HG03575 (cell line): Measurements from ENCODE around the gene DCLRE1C.
A peak's percentile ranks its signal among the peaks of the same experiment; 100 is the strongest.
"Not testable (repeated sequence)": the region's sequence is repeated elsewhere in the genome, so short reads cannot be mapped to it uniquely, and the experiment has no call there.

Experiments used
- ATAC-seq: cut with Tn5 transposase; IDR thresholded peaks from one replicate; pipeline ENCODE4 v1.9.1; 2021; ENCODE audit not compliant: unreplicated experiment, insufficient number of reproducible peaks, low FRiP score; ENCODE audit errors: extremely low read depth

The DCLRE1C gene

GRCh38 chr10:14949291-14949690, 4.6 kb downstream of the DCLRE1C start:
- no peak for ATAC-seq

DNA sequence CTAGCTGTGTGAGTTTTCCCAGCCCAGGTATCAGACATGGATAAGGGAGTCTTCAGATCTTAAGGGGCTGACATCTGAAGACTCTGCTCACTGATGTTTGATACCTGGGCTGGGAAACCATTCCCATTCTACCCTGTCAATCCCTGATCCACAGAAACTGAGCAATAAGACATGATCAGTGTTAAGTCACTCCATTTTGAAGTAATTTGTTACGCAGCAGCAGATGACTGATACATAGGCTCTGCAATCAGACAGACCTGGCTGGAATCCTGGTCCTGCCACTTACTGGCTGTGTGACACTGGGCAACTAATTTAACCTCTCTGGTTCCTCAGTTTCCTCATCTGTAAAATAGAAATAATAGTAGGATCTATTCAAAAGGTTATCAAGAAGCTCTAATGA, 6.6 kb downstream of the DCLRE1C start:
- ATAC-seq: no peak

- no peak for ATAC-seq
These were observed 8.8 kb downstream of the DCLRE1C start for GRCh38 chr10:14945108-14945507.

DNA sequence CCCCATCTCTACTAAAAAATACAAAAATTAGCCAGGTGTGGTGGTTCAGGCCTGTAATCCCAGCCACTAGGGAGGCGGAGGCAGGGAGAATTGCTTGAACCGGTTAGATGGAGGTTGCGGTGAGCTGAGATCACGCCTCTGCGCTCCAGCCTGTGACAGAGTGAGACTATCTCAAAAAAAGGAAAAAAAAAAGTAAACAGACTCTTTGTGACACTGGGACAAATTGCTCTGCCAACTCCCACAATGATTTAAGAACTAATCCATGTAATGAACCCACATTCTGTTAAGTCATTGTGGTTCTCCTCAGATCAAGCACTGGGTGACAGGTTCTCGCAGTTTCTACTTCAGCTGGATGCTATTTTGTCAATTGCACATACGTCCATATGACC, 11.0 kb downstream of the DCLRE1C start:
- not testable (repeated sequence) for ATAC-seq

DNA sequence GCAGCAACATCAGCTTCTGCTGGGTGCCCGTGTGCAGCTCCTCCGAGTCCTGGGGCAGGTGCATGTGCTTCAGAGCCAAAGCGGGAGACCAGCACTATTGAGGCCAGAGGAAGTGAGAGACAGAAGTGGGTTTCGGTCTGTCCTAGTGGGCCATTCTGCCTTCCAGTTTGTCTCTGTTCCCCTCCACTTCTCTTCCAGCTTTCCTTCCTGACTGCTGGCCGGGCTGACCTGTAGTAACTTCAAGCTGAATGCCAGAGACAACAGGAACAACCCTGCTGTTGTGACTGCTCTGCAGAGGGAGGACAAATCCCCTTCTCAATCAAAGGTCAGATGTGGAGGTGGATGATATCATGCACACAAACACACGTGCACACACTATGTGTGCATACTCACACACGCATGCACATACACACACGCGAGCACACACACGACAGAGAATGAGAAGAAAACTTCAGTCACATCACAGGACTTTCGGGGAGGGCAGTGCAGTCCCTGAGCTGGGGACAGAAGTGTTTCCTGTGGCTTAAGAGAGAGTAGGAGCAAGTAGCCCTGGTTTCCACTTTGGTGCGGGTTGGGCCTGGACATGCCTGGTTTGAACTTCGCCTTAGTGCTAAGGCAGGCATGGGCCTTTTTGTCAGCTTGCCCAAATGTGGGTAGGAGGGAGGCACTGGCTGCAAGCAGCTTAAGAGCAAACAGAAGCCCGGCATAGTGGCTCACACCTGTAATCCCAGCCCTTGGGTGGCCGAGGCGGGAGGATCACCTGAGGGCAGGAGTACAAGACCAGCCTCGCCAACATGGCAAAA, 11.5 kb downstream of the DCLRE1C start:
- not testable (repeated sequence) for ATAC-seq

DNA sequence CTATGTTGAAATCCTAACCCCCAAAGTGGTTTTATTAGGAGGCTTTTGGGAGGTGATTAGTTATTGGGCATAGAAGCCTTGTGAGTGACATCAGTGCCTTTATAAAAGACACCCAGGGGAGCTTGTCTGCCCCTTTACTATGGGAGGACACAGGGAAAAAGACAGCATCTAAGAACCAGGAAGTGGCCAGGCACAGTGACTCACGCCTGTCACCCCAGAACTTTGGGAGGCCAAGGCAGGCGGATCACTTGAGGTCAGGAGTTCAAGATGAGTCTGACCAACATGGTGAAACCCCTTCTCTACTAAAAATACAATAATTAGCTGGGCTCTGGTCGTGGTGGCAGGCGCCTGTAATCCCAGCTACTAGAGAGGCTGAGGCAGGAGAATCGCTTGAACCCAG, 14.9 kb downstream of the DCLRE1C start:
- ATAC-seq: not testable (repeated sequence)

GRCh38 chr10:14936584-14936983, 17.3 kb downstream of the DCLRE1C start:
- no peak for ATAC-seq

GRCh38 chr10:14930610-14931009, 23.3 kb downstream of the DCLRE1C start:
- no peak for ATAC-seq

- peak; percentile 92 for ATAC-seq
These were observed 27.0 kb downstream of the DCLRE1C start for GRCh38 chr10:14926722-14927416.

DNA sequence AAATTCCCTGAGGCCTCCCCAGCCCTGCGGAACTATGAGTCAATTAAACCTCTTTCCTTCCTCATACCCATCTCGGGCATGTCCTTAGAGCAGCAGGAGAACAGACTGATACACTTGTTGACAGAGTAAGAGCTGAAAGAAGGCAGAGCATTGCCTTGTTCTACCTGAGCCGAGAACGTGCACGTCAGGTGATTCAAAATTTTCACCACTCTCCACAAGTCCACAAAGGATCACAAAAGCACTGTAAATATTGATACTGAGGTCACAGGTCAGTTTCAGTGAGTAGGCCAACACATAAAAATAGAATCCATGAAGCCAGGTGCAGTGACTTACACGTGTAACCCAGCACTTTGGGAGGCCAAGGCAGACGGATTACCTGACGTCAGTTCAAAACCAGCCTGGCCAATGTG, 27.8 kb downstream of the DCLRE1C start:
- no peak for ATAC-seq

DNA sequence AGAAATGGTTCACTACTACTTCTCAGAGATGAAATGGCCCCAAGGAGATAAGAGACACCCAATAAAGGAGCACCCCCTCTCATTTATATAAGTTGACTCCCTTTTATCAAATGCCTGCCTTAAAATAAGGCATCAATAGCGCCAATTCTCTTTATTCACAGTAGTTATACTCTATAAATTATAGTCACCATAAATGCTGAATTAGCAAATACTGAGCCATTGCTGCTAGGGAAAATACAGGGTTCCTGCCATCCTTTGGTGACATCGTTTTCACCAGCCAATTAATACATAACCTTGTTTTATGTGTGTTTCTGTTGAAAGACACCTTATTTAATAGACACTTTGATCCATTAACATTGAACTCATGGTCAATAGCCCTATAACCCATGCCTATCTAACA, 28.6 kb downstream of the DCLRE1C start:
- no peak for ATAC-seq

DNA sequence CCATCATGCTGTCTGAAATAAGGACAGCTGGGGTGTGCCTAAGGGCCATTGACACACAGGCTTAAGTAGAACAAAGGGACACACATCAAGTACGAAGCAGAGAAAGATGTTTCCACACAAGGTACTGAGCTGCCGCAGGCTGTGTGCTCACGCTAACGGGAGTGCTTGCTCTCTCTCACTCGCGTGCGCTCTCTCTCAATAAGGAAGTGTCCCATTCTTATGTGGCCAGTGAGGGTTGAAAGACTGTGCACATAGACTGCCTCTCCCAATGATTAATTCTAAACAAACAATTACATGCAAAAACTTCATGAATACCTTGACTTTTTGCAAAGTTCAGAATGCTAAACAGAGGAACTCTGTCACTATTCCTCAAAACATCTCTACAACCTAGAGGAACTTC, 29.9 kb downstream of the DCLRE1C start:
- ATAC-seq: no peak

DNA sequence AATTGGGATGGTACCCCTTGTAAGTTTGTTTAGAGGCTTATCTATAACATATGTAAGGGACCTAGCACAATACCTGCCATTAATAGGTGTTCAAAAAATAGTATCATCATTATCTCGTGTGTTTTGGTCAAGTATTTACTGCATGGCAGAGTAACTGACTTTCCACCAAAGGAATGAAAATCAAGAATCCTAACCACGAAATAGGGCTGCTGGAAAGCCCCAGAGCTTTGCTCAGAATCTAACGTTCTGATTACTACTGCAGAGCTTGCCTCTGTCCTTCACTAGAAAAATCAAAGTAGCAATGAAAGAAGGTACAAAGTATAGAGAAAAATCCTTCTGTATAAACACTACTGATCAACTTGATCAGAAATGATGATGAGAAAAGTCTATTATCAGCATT, 34.9 kb downstream of the DCLRE1C start:
- ATAC-seq: no peak

DNA sequence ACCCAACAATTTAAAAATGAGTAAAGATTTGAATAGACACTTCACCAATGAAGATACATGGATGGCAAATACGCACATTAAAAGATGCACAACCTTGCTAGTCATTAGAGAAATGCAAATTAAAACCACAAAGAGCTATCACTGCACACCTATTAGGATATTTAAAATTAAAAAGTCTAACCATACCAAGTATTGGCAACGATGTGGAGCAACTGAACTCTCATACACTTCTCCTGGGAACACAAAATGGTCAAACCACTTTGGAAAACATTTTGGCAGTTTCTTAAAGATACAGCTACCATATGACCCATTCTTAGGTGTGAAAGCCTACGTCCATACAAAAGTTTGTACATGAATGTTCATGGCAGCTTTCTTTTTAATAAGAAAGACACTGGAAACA, 36.1 kb downstream of the DCLRE1C start:
- ATAC-seq: no peak

DNA sequence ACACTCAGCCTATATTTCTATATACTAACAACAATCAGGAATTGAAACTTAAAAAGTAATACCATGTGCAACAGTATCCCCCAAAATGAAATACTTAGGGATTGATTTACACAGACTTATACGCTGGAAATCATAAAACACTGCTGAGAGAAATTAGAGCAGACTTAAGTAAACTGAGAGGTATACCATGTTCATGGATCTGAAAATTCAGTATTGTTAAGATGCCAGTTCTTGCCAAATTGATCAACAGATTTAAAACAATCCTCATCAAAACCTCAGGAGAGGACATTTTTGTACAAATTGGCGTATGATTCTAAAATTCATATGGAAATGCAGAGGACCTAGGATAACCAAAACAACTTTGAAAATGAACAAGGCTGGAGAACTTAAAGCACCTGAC, 37.3 kb downstream of the DCLRE1C start:
- no peak for ATAC-seq

- no peak for ATAC-seq
These were observed 42.1 kb downstream of the DCLRE1C start for GRCh38 chr10:14911801-14912200.

DNA sequence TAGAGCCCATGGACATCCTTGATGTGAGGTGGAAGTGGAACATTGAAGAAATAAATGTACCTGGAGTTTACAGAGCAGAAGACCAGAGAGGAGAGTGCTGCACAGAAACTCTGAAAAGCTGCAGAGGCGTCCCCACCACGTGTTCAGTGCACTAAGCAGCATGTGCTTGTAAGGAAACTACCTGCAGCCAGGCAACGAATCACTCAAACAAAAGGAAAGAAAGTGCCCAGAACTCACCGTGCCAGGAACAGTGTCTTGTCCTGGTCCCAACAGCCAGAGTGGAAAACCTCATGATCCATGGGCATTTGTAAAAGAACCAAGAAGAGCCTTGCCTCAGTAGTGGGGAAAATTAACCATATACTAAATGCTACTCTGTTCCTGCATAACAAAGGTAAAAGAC, 42.9 kb downstream of the DCLRE1C start:
- ATAC-seq: no peak

DNA sequence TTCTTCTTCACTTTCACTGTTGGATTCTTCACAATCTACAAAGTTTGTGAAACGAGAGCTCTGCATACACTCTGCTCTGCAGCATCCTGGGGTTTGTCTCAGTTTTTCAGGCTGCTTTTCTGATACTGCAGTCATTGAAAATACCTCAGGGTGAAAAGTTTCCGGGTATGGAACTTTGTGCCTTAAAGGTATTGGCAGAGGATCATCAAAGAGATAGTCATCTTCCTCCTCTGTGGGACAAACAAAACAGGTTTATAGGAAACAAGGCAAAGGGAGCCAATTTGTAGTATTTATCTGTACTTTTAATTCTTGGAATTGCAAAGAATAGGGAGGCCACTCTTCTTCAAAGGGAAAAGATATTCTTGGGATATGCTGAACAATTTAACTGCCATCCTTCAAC, 44.8 kb downstream of the DCLRE1C start:
- no peak for ATAC-seq

DNA sequence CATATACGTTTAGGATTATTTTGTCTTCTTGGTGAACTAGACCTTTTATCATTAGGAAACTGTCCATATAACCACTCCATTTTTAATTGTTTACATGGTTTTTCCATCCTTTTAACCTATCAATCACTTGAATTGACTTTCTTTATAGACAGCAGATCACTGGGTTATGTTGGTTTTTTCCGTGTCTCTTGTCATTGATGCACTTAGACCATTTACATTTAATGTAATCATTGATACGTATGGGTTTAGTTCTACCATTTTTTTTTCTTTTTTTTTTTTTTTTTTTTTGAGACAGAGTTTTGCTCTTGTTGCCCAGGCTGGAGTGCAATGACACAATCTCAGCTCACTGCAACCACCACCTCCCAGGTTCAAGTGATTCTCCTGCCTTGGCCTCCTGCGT, 46.3 kb downstream of the DCLRE1C start:
- not testable (repeated sequence) for ATAC-seq

GRCh38 chr10:14906765-14907164, 47.1 kb downstream of the DCLRE1C start:
- ATAC-seq: no peak

DNA sequence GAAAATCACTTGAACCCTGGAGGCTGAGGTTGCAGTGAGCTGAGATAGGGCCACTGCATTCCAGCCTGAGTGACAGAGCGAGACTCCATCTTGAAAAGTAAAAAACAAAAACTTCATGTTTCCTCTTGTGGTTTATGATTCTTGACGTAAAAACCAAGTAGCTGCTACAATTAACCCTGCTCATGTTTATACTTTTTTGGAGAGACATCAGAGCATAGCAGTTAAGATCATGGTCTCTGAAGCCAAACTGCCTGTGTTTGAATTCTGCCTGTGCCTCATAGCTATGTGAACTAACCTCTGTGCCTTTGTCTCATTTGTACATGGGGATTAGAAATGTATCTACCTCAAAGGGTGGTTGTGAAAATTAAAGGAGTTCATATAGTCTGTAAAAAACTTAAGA, 48.0 kb downstream of the DCLRE1C start:
- no peak for ATAC-seq
